HepG2 (cell line): ENCODE data around the gene DDRGK1. TPM values are rescaled to one million over a fixed set of nuclear protein-coding genes. Genes with fewer than 3 reads are reported as not detected.

Experiments used
- BORCS8-MEF2B ChIP-seq: sonication (generic); formaldehyde crosslinking; IDR thresholded peaks from 2 replicates; pipeline ENCODE4 v1.8.0; 2022; ENCODE audit warnings: mild to moderate bottlenecking, missing genetic modification reagents
- HDAC2 ChIP-seq: sonication (generic); formaldehyde crosslinking; IDR thresholded peaks from 2 replicates; pipeline ENCODE4 v1.4.0; 2020; ENCODE audit warnings: missing genetic modification reagents
- HOXA3 ChIP-seq: sonication (generic); formaldehyde crosslinking; IDR thresholded peaks from 2 replicates; pipeline ENCODE4 v1.5.0; 2020; ENCODE audit warnings: missing genetic modification reagents
- LCORL ChIP-seq, 2 experiments: fragments of 450-650 bp in 1 of 2; sonication (generic) in 1 of 2; formaldehyde crosslinking in 1 of 2; IDR thresholded peaks; 2 replicates each; pipeline versions ENCODE4 v1.5.0 to v1.6.1; 2017 to 2020; ENCODE audit warnings: antibody characterized with exemption in 1 of 2, missing genetic modification reagents in 1 of 2
- NR3C1 ChIP-seq: sonication (generic); formaldehyde crosslinking; IDR thresholded peaks from 2 replicates; pipeline ENCODE4 v1.4.0; 2020; ENCODE audit warnings: missing genetic modification reagents
- TP53 ChIP-seq: sonication (generic); formaldehyde crosslinking; conservative IDR thresholded peaks from 2 replicates; pipeline ENCODE4 v1.4.0; 2020; ENCODE audit warnings: missing genetic modification reagents
- ZFP36L2 ChIP-seq: sonication (generic); formaldehyde crosslinking; IDR thresholded peaks from 2 replicates; pipeline ENCODE4 v1.4.0; 2020; ENCODE audit warnings: missing genetic modification reagents
- ZNF282 ChIP-seq: fragments of 450-650 bp; IDR thresholded peaks from 2 replicates; pipeline ENCODE4 v1.6.1; 2018; ENCODE audit not compliant: partially characterized antibody
- ZNF562 ChIP-seq: sonication (generic); formaldehyde crosslinking; IDR thresholded peaks from 2 replicates; pipeline ENCODE4 v1.8.0; 2022; ENCODE audit warnings: missing genetic modification reagents, borderline replicate concordance
- ZNF670 ChIP-seq: sonication (generic); formaldehyde crosslinking; IDR thresholded peaks from 2 replicates; pipeline ENCODE4 v1.8.0; 2022; ENCODE audit warnings: mild to moderate bottlenecking, missing genetic modification reagents, borderline replicate concordance
- ZNF788 ChIP-seq: sonication (generic); formaldehyde crosslinking; IDR thresholded peaks from 2 replicates; pipeline ENCODE4 v1.5.0; 2020; ENCODE audit warnings: mild to moderate bottlenecking, missing genetic modification reagents, borderline replicate concordance
- polyA plus RNA-seq, 8 experiments: library from polyadenylated mRNA; depleted of rRNA in 3 of 8; stranded (reverse) in 7 of 8; unstranded in 1 of 8; fragments of >200 nt; fragmentation: Illumina TruSeq in 4 of 8; extraction: Trizol in 4 of 8; gene quantifications; 2 replicates each; pipeline versions ENCODE4 v1.2.1 to v1.2.3, GENCODE V29; 2011 to 2016; ENCODE audit warnings: low read depth in 4 of 8, missing spikeins in 1 of 8, mixed read lengths in 1 of 8; ENCODE audit not compliant: insufficient read depth in 1 of 8
- total RNA-seq, 5 experiments: library from RNA; depleted of rRNA; stranded (reverse); fragments of >200 nt; fragmentation: Illumina TruSeq; extraction: Trizol; gene quantifications; 2 replicates each; pipeline ENCODE4 v1.2.3, GENCODE V29; 2016; ENCODE audit warnings: low read depth in 1 of 5
- TF ChIP-seq, protein P1 (sequence below): sonication (generic); formaldehyde crosslinking; conservative IDR thresholded peaks from 2 replicates; pipeline ENCODE4 v1.4.0; 2020; ENCODE audit warnings: missing genetic modification reagents
- TF ChIP-seq, protein P2 (sequence below), 2 experiments: IDR thresholded peaks; 2 replicates each; pipeline ENCODE4 v1.6.1; 2011 to 2012; ENCODE audit warnings: low read length in 2 of 2, borderline replicate concordance in 1 of 2, low read depth in 1 of 2, mild to moderate bottlenecking in 1 of 2, moderate library complexity in 1 of 2
- TF ChIP-seq, protein P3 (sequence below): sonication (generic); formaldehyde crosslinking; IDR thresholded peaks from 2 replicates; pipeline ENCODE4 v1.9.0; 2021; ENCODE audit warnings: missing genetic modification reagents, mild to moderate bottlenecking, borderline replicate concordance
- TF ChIP-seq, protein P4 (sequence below): sonication (generic); formaldehyde crosslinking; IDR thresholded peaks from 2 replicates; pipeline ENCODE4 v1.4.0; 2020; ENCODE audit warnings: missing genetic modification reagents

The DDRGK1 gene
- total and polyA plus RNA-seq, 2 of the 13 experiments (the other 11 are each of a cell fraction or from before 2014, with no cell fraction given): 96.7 to 149 TPM

DNA sequence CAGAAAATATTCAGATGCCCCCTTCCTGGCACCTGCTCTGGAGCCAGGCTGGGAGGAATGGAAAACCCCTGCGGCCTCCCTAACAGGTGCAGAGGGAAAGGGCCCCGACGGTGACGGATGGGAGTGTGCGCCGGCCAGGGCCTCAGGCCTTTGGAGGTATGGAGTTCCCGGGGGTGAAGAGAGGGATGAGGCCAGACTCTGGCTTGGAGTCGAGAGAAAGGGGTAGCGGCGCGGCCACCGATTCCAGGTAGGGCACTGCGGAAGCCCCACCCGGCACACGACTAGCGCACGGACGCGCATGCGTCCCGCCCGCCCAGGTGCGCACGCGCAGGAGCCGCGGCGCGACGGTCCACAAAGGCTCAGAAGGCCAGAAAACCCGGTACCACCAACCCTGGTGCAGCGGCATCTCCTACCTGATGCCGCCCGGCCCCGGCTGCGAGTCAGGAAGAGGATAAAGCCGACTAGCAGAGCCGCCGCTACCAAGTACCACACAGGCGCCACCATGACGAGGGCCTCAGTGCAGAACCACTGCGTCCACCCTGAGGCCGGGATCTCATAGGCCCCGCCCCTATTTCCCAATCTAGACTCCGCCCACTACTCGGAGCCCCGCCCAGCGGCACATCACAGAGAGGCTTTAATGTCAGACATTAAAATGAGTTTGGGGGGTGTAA, at the start of gene DDRGK1 (continued):
- TF ChIP-seq, protein P1, sequence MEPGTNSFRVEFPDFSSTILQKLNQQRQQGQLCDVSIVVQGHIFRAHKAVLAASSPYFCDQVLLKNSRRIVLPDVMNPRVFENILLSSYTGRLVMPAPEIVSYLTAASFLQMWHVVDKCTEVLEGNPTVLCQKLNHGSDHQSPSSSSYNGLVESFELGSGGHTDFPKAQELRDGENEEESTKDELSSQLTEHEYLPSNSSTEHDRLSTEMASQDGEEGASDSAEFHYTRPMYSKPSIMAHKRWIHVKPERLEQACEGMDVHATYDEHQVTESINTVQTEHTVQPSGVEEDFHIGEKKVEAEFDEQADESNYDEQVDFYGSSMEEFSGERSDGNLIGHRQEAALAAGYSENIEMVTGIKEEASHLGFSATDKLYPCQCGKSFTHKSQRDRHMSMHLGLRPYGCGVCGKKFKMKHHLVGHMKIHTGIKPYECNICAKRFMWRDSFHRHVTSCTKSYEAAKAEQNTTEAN (CRISPR knock-in tag): peak; percentile 87
- TF ChIP-seq HDAC2 (CRISPR knock-in tag) (peak; percentile 68), ZNF562 (CRISPR knock-in tag) (no peak), NR3C1 (CRISPR knock-in tag) (no peak), ZFP36L2 (CRISPR knock-in tag) (peak; percentile 83), ZNF788 (CRISPR knock-in tag) (peak; percentile 95; the same call in 1 of the 2 replicates), ZNF670 (CRISPR knock-in tag) (no peak), BORCS8-MEF2B (CRISPR knock-in tag) (peak; percentile 66; the same call in 1 of the 2 replicates), ZNF282 (no peak), HOXA3 (CRISPR knock-in tag) (peak; percentile 82), LCORL (IDR thresholded peaks at IDR 0.05) (no peak), LCORL (CRISPR knock-in tag; IDR thresholded peaks at IDR 0.05) (peak; percentile 92), TP53 (CRISPR knock-in tag) (no peak; the same call in 1 of the 2 replicates)
- TF ChIP-seq, protein P2, sequence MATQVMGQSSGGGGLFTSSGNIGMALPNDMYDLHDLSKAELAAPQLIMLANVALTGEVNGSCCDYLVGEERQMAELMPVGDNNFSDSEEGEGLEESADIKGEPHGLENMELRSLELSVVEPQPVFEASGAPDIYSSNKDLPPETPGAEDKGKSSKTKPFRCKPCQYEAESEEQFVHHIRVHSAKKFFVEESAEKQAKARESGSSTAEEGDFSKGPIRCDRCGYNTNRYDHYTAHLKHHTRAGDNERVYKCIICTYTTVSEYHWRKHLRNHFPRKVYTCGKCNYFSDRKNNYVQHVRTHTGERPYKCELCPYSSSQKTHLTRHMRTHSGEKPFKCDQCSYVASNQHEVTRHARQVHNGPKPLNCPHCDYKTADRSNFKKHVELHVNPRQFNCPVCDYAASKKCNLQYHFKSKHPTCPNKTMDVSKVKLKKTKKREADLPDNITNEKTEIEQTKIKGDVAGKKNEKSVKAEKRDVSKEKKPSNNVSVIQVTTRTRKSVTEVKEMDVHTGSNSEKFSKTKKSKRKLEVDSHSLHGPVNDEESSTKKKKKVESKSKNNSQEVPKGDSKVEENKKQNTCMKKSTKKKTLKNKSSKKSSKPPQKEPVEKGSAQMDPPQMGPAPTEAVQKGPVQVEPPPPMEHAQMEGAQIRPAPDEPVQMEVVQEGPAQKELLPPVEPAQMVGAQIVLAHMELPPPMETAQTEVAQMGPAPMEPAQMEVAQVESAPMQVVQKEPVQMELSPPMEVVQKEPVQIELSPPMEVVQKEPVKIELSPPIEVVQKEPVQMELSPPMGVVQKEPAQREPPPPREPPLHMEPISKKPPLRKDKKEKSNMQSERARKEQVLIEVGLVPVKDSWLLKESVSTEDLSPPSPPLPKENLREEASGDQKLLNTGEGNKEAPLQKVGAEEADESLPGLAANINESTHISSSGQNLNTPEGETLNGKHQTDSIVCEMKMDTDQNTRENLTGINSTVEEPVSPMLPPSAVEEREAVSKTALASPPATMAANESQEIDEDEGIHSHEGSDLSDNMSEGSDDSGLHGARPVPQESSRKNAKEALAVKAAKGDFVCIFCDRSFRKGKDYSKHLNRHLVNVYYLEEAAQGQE (IDR thresholded peaks at IDR 0.05; ENCODE audit: borderline replicate concordance in 1 of 2, low read depth in 1 of 2, low read length in 2 of 2): 0 out of 4 replicates have a peak, but pooled peaks of 1 of the 2 experiments have one; percentile 55
- TF ChIP-seq, protein P3, sequence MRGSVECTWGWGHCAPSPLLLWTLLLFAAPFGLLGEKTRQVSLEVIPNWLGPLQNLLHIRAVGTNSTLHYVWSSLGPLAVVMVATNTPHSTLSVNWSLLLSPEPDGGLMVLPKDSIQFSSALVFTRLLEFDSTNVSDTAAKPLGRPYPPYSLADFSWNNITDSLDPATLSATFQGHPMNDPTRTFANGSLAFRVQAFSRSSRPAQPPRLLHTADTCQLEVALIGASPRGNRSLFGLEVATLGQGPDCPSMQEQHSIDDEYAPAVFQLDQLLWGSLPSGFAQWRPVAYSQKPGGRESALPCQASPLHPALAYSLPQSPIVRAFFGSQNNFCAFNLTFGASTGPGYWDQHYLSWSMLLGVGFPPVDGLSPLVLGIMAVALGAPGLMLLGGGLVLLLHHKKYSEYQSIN: no peak
- TF ChIP-seq, protein P4, sequence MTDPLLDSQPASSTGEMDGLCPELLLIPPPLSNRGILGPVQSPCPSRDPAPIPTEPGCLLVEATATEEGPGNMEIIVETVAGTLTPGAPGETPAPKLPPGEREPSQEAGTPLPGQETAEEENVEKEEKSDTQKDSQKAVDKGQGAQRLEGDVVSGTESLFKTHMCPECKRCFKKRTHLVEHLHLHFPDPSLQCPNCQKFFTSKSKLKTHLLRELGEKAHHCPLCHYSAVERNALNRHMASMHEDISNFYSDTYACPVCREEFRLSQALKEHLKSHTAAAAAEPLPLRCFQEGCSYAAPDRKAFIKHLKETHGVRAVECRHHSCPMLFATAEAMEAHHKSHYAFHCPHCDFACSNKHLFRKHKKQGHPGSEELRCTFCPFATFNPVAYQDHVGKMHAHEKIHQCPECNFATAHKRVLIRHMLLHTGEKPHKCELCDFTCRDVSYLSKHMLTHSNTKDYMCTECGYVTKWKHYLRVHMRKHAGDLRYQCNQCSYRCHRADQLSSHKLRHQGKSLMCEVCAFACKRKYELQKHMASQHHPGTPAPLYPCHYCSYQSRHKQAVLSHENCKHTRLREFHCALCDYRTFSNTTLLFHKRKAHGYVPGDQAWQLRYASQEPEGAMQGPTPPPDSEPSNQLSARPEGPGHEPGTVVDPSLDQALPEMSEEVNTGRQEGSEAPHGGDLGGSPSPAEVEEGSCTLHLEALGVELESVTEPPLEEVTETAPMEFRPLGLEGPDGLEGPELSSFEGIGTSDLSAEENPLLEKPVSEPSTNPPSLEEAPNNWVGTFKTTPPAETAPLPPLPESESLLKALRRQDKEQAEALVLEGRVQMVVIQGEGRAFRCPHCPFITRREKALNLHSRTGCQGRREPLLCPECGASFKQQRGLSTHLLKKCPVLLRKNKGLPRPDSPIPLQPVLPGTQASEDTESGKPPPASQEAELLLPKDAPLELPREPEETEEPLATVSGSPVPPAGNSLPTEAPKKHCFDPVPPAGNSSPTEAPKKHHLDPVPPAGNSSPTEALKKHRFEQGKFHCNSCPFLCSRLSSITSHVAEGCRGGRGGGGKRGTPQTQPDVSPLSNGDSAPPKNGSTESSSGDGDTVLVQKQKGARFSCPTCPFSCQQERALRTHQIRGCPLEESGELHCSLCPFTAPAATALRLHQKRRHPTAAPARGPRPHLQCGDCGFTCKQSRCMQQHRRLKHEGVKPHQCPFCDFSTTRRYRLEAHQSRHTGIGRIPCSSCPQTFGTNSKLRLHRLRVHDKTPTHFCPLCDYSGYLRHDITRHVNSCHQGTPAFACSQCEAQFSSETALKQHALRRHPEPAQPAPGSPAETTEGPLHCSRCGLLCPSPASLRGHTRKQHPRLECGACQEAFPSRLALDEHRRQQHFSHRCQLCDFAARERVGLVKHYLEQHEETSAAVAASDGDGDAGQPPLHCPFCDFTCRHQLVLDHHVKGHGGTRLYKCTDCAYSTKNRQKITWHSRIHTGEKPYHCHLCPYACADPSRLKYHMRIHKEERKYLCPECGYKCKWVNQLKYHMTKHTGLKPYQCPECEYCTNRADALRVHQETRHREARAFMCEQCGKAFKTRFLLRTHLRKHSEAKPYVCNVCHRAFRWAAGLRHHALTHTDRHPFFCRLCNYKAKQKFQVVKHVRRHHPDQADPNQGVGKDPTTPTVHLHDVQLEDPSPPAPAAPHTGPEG (CRISPR knock-in tag): peak; percentile 62
